GM12801 (cell line): ENCODE results near the gene ELK3.

Experiments used
- TF ChIP-seq, protein P1 (sequence below): IDR thresholded peaks from one replicate; pipeline ENCODE4 v1.5.1; 2011; ENCODE audit warnings: control low read depth; ENCODE audit not compliant: insufficient read length; ENCODE audit errors: extremely low read depth

ELK3 gene

DNA sequence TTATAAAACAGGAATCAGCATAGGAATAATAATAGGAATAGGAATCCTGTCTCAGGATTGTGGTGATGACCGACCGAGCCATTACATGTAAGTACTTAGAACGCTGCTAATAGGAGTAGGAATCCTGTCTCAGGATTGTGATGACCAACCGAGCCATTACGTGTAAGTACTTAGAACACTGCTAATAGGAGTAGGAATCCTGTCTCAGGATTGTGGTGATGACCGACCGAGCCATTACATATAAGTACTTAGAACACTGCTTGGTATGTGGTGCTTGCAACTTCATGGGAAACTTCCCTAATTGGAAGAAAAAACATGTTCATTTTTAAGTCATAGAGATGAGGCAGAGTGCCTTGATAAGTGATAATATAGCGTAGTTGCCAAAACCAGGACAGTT lies 30.0 kb downstream of the ELK3 start:
- TF ChIP-seq, protein P1, sequence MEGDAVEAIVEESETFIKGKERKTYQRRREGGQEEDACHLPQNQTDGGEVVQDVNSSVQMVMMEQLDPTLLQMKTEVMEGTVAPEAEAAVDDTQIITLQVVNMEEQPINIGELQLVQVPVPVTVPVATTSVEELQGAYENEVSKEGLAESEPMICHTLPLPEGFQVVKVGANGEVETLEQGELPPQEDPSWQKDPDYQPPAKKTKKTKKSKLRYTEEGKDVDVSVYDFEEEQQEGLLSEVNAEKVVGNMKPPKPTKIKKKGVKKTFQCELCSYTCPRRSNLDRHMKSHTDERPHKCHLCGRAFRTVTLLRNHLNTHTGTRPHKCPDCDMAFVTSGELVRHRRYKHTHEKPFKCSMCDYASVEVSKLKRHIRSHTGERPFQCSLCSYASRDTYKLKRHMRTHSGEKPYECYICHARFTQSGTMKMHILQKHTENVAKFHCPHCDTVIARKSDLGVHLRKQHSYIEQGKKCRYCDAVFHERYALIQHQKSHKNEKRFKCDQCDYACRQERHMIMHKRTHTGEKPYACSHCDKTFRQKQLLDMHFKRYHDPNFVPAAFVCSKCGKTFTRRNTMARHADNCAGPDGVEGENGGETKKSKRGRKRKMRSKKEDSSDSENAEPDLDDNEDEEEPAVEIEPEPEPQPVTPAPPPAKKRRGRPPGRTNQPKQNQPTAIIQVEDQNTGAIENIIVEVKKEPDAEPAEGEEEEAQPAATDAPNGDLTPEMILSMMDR: no peak

DNA sequence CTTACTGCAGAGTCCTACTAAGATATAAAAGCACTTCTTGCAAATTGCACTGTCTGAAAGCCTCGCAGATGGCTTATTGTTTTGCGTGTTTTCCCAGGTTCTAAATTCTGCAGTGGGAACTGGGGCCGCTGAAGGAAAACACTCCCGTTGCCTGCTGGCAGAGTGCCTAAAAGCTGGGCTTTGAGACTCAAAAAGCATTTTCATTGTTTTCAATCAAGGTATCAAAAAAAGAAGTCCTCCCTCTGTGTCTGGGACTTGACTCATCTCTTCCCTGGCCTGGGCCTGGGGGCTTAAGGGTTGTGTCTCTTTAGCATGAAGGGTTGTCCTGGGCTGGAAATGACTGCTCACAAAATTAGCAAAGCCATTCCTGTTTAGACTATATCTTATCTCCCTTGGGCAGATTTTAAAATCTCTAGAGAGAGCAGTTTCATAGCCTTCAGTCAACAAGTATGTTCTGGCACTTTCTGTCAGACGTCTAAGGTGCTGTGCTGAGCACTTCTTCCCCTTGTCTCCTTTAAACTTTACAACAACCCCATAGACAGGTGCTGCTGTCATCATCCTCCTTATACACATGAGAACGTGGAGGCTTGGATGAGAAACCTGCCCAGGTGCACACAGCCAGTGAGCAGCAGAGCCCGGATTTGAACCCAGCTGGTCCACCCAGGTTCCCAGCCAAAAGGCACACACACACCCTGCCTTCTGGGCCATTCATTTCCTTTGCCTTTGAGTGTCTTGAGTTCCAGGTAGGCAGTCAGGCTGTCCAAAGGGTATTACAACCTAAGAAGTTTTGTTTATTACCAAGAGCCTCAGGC lies 31.1 kb downstream of the ELK3 start:
- TF ChIP-seq, protein P1: no peak

GRCh38 chr12:96225994-96226399 lies 31.8 kb downstream of the ELK3 start:
- TF ChIP-seq, protein P1: no peak

DNA sequence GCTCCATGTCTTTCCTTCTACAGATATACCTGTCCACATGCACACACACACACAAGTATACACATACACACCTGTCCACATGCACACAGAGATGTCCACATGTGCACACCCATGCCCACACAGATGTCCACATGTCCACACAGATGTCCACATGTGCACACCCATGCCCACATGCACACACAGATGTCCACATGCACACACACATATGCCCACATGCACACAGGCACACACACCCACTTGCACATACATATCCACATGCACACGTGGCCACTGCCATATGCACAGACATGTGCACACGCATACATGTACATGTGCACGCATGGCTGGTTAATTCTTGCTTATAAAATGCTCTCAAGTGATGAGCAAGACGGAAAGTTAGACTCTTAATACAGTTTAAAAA lies 32.2 kb downstream of the ELK3 start:
- TF ChIP-seq, protein P1: no peak

DNA sequence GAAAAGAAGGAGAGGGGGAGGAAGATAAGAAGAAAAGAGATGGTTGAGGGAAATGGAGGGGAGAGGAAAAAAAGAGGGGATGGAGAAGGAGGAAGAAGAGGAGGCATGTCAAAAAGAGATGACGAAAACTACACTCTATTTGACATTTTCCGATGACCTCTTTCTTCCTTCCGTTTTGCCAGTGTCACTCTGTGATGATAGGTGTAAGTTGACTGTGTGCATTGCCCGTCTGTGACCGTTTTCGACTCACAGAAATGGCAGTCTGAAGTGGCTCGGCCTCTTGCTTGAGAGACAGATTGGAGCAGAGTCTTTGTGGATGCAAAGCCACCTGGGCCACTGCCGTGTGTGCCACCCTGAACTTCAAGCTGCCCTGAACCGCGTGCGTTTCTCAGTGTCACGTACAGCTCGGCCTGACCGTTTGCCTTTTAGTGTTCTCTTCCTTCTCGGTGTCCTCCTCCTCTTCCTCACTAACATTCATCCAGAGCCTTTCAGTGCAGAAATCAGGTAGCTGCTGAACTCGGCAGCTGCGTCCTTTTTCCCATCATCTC lies 32.7 kb downstream of the ELK3 start:
- TF ChIP-seq, protein P1: no peak

DNA sequence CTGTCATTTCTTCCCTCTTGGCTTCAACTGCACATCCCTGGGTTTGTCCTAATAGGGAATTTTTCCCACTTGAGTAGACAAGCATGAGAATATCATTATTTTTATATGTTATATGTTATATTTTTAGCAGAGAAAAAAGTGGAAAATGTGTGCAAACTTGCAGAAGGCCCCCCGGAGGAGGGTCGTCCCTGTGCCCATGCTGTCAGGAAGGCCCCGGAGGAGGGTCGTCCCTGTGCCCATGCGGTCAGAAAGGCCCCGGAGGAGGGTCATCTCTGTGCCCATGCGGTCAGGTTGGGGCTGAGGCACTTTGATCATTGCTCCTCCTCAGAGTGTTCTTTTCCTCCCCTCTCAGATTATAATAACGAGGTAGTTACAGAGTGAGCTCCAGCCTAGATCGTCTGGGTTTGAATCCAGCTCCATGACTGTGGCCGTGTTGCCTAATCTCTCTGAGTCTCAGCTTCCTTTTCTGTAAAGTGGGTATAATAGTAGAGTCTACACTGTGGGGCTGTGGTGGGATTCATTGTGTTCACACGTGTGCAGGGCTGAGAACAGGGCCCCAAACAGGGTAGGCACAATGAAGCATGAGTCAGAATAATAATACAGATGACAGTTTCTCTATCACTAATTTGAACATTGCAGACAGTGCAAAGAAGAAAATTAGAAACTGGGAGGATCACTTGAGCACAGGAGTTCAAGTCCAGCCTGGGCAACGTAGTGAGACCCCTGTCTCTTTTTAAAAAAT lies 33.4 kb downstream of the ELK3 start:
- TF ChIP-seq, protein P1: no peak

- TF ChIP-seq, protein P1: no peak
These were observed 34.5 kb downstream of the ELK3 start for GRCh38 chr12:96228566-96229248.
